Measurements from ENCODE around the gene PKP3. TPM values are rescaled to one million over a fixed set of nuclear protein-coding genes. Genes with fewer than 3 reads are reported as not detected.
"Not testable (repeated sequence)": the region's sequence is repeated elsewhere in the genome, so short reads cannot be mapped to it uniquely, and the experiment has no call there.

Gene PKP3
- total RNA-seq, 1 donor from 2014 or later, result not detected

- TF ChIP-seq CTCF (IDR thresholded peaks at IDR 0.05), result peak; percentile 49 to 73 (median 62)
- Histone ChIP-seq H3K9me3 (no peaks in the 10 kb centered on the region), H3K4me3 (peak overlapping the region; percentile 56 to 67), H3K36me3 (no peaks in the 10 kb centered on the region), H3K27ac (no peak overlapping the region), H3K4me1 (peaks cover 4 to 8% of the 10 kb centered on the region in 2 donors), H3K27me3 (peaks cover 19% of the 10 kb centered on the region)
- peak in 1 of 2 donors; percentile 77 for DNase-seq (ENCODE audit: low spot score in 2 of 2)
- intact Hi-C loops (cut with DNase I), result no loop called here
These were observed 3.0 kb downstream of the PKP3 start for GRCh38 chr11:396948-397548.

- peaks cover 4 to 8% of the 10 kb centered on the region in 2 donors for H3K4me1 ChIP-seq
- peaks cover 14% of the 10 kb centered on the region for H3K27me3 ChIP-seq
- no peaks in the 10 kb centered on the region for H3K36me3 ChIP-seq
- DNase-seq (ENCODE audit: low spot score in 2 of 2), result no peak
- no peak overlapping the region for H3K4me3 ChIP-seq
- intact Hi-C loops (cut with DNase I), result no loop called here
- H3K9me3 ChIP-seq, result no peaks in the 10 kb centered on the region
- no peak for TF ChIP-seq CTCF (IDR thresholded peaks at IDR 0.05)
- H3K27ac ChIP-seq, result no peak overlapping the region
These were observed 4.8 kb downstream of the PKP3 start for GRCh38 chr11:398826-399225.

- no peak for TF ChIP-seq CTCF (IDR thresholded peaks at IDR 0.05)
- DNase-seq (ENCODE audit: low spot score in 2 of 2), result no peak
- Histone ChIP-seq H3K4me3 (no peak overlapping the region), H3K4me1 (peaks cover 4 to 8% of the 10 kb centered on the region in 2 donors), H3K36me3 (no peaks in the 10 kb centered on the region), H3K9me3 (no peaks in the 10 kb centered on the region), H3K27ac (no peak overlapping the region), H3K27me3 (peaks cover 14% of the 10 kb centered on the region)
- intact Hi-C loops (cut with DNase I), result no loop called here
These were observed 5.8 kb downstream of the PKP3 start for GRCh38 chr11:399731-400211.

- H3K27me3 ChIP-seq, result peaks cover 14% of the 10 kb centered on the region
- TF ChIP-seq CTCF (IDR thresholded peaks at IDR 0.05), result no peak
- DNase-seq (ENCODE audit: low spot score in 2 of 2), result no peak
- peaks cover 4 to 8% of the 10 kb centered on the region in 2 donors for H3K4me1 ChIP-seq
- H3K27ac ChIP-seq, result no peak overlapping the region
- H3K36me3 ChIP-seq, result no peaks in the 10 kb centered on the region
- intact Hi-C loops (cut with DNase I), result no loop called here
- no peak overlapping the region for H3K4me3 ChIP-seq
- no peaks in the 10 kb centered on the region for H3K9me3 ChIP-seq
These were observed 6.3 kb downstream of the PKP3 start for GRCh38 chr11:400241-400689.

- intact Hi-C loops (cut with DNase I); H3K36me3 ChIP-seq; DNase-seq (ENCODE audit: low spot score in 2 of 2); H3K9me3 ChIP-seq; H3K4me3 ChIP-seq; H3K27ac ChIP-seq: not testable (repeated sequence)
- peaks cover 14% of the 10 kb centered on the region for H3K27me3 ChIP-seq
- H3K4me1 ChIP-seq, result peaks cover 5 to 11% of the 10 kb centered on the region in 2 donors
These were observed 7.2 kb downstream of the PKP3 start for GRCh38 chr11:401196-401595.

GRCh38 chr11:403021-403760 is 9.2 kb downstream of the PKP3 start:
- DNase-seq (ENCODE audit: low spot score in 2 of 2), result no peak
- no peaks in the 10 kb centered on the region for H3K36me3 ChIP-seq
- intact Hi-C loops (cut with DNase I), result no loop called here

More at GRCh38 chr11:403021-403760, 9.2 kb downstream of the PKP3 start:
- no peaks in the 10 kb centered on the region for H3K9me3 ChIP-seq
- peaks cover 6 to 8% of the 10 kb centered on the region in 2 donors for H3K4me1 ChIP-seq
- H3K27ac ChIP-seq, result no peak overlapping the region
- H3K27me3 ChIP-seq, result peaks cover 14% of the 10 kb centered on the region
- H3K4me3 ChIP-seq, result no peak overlapping the region
- no peak for TF ChIP-seq CTCF (IDR thresholded peaks at IDR 0.05)
